WTC11 (cell line): ENCODE measurements around the gene EEIG1. TPM values are rescaled to one million over a fixed set of nuclear protein-coding genes. Genes with fewer than 3 reads are reported as not detected.

ENCODE experiments used
- ATAC-seq: fragments of 200-7000 bp; cut with Tn5 transposase; 2 replicates; pipeline ENCODE4 v1.10.0; 2021; ENCODE audit warnings: mild to moderate bottlenecking, moderate library complexity
- CTCF ChIA-PET: fragments of 300-600 bp; sonication (Branson Sonifier 250); formaldehyde crosslinking; loops from one replicate; lab custom pipeline; 2021; ENCODE audit warnings: antibody characterized with exemption; lab: Charles Lee
- POLR2A ChIA-PET: fragments of 350-600 bp; sonication (Branson Sonifier 250); formaldehyde crosslinking; loops from one replicate; lab custom pipeline; 2021; ENCODE audit warnings: antibody characterized with exemption; lab: Charles Lee
- DNase-seq: peaks from one replicate; pipeline ENCODE4 v3.0.0; 2021; ENCODE audit warnings: low spot score
- H3K27ac Mint-ChIP-seq: 2 replicates; pipeline ENCODE4 v1.8.0; 2021; ENCODE audit warnings: mixed read lengths
- H3K27me3 Mint-ChIP-seq: 2 replicates; pipeline ENCODE4 v1.8.0; 2021; ENCODE audit warnings: low read depth, mild to moderate bottlenecking, moderate library complexity, mixed read lengths
- H3K36me3 Mint-ChIP-seq: 2 replicates; pipeline ENCODE4 v1.8.0; 2021; ENCODE audit warnings: mixed read lengths
- H3K4me1 Mint-ChIP-seq: 2 replicates; pipeline ENCODE4 v1.8.0; 2022; ENCODE audit warnings: mixed read lengths
- H3K4me3 Mint-ChIP-seq: 2 replicates; pipeline ENCODE4 v1.8.0; 2021; ENCODE audit warnings: mild to moderate bottlenecking, moderate library complexity, mixed read lengths
- H3K9me3 Mint-ChIP-seq: 2 replicates; pipeline ENCODE4 v1.8.0; 2021; ENCODE audit warnings: mixed read lengths
- CBFB ChIP-seq: sonication (generic); formaldehyde crosslinking; IDR thresholded peaks from 2 replicates; pipeline ENCODE4 v1.8.1; 2022; ENCODE audit warnings: mild to moderate bottlenecking, low read depth, missing genetic modification reagents
- ETV6 ChIP-seq: sonication (generic); formaldehyde crosslinking; IDR thresholded peaks from 2 replicates; pipeline ENCODE4 v1.8.1; 2022; ENCODE audit warnings: mild to moderate bottlenecking, missing genetic modification reagents
- FOXJ3 ChIP-seq: sonication (generic); formaldehyde crosslinking; IDR thresholded peaks from 2 replicates; pipeline ENCODE4 v1.9.0; 2021; ENCODE audit warnings: missing genetic modification reagents, mild to moderate bottlenecking, borderline replicate concordance
- HMGA2 ChIP-seq: fragments of 250-450 bp; sonication (Bioruptor Pico); IDR thresholded peaks from 2 replicates; pipeline ENCODE4 v1.4.0; 2021; ENCODE audit warnings: mild to moderate bottlenecking, moderate library complexity
- IRF2 ChIP-seq: sonication (generic); formaldehyde crosslinking; IDR thresholded peaks from 2 replicates; pipeline ENCODE4 v1.8.0; 2022; ENCODE audit warnings: low read depth, missing genetic modification reagents, borderline replicate concordance
- JAZF1 ChIP-seq: fragments of 250-450 bp; sonication (Bioruptor Pico); IDR thresholded peaks from 2 replicates; pipeline ENCODE4 v1.9.0; 2021; ENCODE audit warnings: moderate library complexity, mild to moderate bottlenecking, inconsistent platforms
- JUN ChIP-seq: sonication (generic); formaldehyde crosslinking; IDR thresholded peaks from 2 replicates; pipeline ENCODE4 v1.8.0; 2023; ENCODE audit warnings: mild to moderate bottlenecking, missing genetic modification reagents
- NFYB ChIP-seq: sonication (generic); formaldehyde crosslinking; conservative IDR thresholded peaks from 2 replicates; pipeline ENCODE4 v1.8.0; 2022; ENCODE audit warnings: low read depth, missing genetic modification reagents
- NR2C2 ChIP-seq: sonication (generic); formaldehyde crosslinking; IDR thresholded peaks from 2 replicates; pipeline ENCODE4 v1.8.0; 2022; ENCODE audit warnings: mild to moderate bottlenecking, missing genetic modification reagents
- NR3C1 ChIP-seq: sonication (generic); formaldehyde crosslinking; conservative IDR thresholded peaks from 2 replicates; pipeline ENCODE4 v1.8.1; 2023; ENCODE audit warnings: low read depth, mild to moderate bottlenecking, missing genetic modification reagents
- RELA ChIP-seq: sonication (generic); formaldehyde crosslinking; IDR thresholded peaks from 2 replicates; pipeline ENCODE4 v1.8.1; 2022; ENCODE audit warnings: missing genetic modification reagents, mild to moderate bottlenecking, borderline replicate concordance
- RORB ChIP-seq: fragments of 250-450 bp; sonication (Bioruptor Pico); IDR thresholded peaks from 2 replicates; pipeline ENCODE4 v1.9.0; 2021; ENCODE audit warnings: mild to moderate bottlenecking
- SMAD3 ChIP-seq: sonication (generic); formaldehyde crosslinking; IDR thresholded peaks from 2 replicates; pipeline ENCODE4 v1.8.0; 2022; ENCODE audit warnings: missing genetic modification reagents, mild to moderate bottlenecking, borderline replicate concordance
- SMAD4 ChIP-seq: sonication (generic); formaldehyde crosslinking; IDR thresholded peaks from 2 replicates; pipeline ENCODE4 v1.8.0; 2022; ENCODE audit warnings: mild to moderate bottlenecking, missing genetic modification reagents
- TEAD4 ChIP-seq: sonication (generic); formaldehyde crosslinking; IDR thresholded peaks from 2 replicates; pipeline ENCODE4 v1.8.0; 2022; ENCODE audit warnings: mild to moderate bottlenecking, missing genetic modification reagents
- ZNF138 ChIP-seq: sonication (generic); formaldehyde crosslinking; conservative IDR thresholded peaks from 2 replicates; pipeline ENCODE4 v1.8.1; 2022; ENCODE audit warnings: mild to moderate bottlenecking, moderate library complexity, missing genetic modification reagents
- ZNF219 ChIP-seq: sonication (generic); formaldehyde crosslinking; IDR thresholded peaks from 2 replicates; pipeline ENCODE4 v1.8.0; 2023; ENCODE audit warnings: missing genetic modification reagents, mild to moderate bottlenecking, borderline replicate concordance
- ZNF416 ChIP-seq: fragments of 250-450 bp; sonication (Bioruptor Pico); IDR thresholded peaks from 2 replicates; pipeline ENCODE4 v1.9.0; 2021; ENCODE audit warnings: mild to moderate bottlenecking, inconsistent platforms
- total RNA-seq: library from RNA; stranded (reverse); gene quantifications from 3 replicates; pipeline ENCODE4 v1.2.3, GENCODE V29; 2021
- TF ChIP-seq, protein P1 (sequence below): fragments of 200-600 bp; IDR thresholded peaks from 2 replicates; pipeline ENCODE4 v1.8.0; 2022; ENCODE audit warnings: antibody characterized with exemption
- TF ChIP-seq, protein P2 (sequence below): sonication (generic); formaldehyde crosslinking; IDR thresholded peaks from 2 replicates; pipeline ENCODE4 v1.8.1; 2022; ENCODE audit warnings: missing genetic modification reagents, borderline replicate concordance
- TF ChIP-seq, protein P3 (sequence below): sonication (generic); formaldehyde crosslinking; IDR thresholded peaks from 2 replicates; pipeline ENCODE4 v1.8.0; 2023; ENCODE audit warnings: missing genetic modification reagents, mild to moderate bottlenecking, borderline replicate concordance
- TF ChIP-seq, protein P4 (sequence below): sonication (generic); formaldehyde crosslinking; IDR thresholded peaks from 2 replicates; pipeline ENCODE4 v1.8.1; 2023; ENCODE audit warnings: mild to moderate bottlenecking, missing genetic modification reagents, borderline replicate concordance
- TF ChIP-seq, protein P5 (sequence below): fragments of 250-450 bp; sonication (Bioruptor Pico); IDR thresholded peaks from 2 replicates; pipeline ENCODE4 v1.9.0; 2021; ENCODE audit warnings: mild to moderate bottlenecking
- TF ChIP-seq, protein P6 (sequence below): fragments of 250-450 bp; sonication (Bioruptor Pico); IDR thresholded peaks from 2 replicates; pipeline ENCODE4 v1.9.0; 2021; ENCODE audit warnings: moderate library complexity, mild to moderate bottlenecking, inconsistent platforms, borderline replicate concordance

Gene EEIG1
- total RNA-seq, 1 experiment from 2014 or later, result 66.4 TPM

DNA sequence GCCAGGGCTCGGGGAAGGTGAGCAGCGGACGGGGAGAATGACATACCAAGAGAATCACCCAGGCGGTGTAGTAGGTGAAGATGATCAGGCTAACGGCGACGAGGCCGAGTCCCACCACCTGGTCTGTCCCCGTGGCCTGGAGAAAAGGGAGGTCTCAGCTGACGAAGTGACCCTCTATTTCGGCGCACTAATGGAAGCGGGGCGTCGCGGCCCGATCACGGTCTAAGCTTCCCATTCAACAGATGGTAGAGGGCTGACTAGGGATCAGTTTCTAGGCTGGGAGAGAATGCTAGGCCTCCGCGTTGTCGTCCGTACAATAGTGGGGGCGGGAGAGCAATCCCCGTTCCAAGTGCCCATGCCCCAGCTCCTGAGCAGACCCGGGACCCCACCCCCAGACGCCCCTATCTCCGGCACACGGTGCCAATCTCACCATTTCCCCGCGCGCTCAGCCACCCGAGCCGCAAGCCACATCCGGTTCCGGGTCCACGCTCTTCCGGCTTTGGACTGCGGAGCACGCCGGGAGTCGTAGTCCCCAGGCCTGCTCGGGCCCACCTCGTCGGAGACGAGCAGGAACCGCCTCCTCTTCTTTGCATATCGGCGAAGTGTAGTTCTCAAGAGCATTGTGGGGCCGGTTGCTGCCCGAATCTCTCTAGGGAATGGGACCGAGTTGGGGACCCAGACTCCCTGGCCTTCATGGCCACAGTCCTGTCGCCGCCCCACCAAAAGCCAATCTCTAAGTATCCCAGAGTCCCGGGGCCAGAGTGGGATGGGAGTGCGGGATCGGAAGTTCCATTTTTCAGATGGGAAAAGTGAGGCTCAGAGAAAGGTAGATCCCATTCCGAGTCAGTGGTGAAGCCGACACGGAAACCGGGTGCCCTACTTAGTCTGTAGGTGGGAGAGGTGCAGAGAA, 43.1 kb downstream of the EEIG1 start, which contains the start of gene DPM2:
Gene DPM2, minus strand, starts transcription at position 467 of the 910 bp plus-strand sequence. Its CDS starts 34 bp downstream, at position 433.
- POLR2A ChIA-PET, result interaction anchor here (0.6 to 1.2 kb wide), 3 partner anchors 17 to 808 kb away, joined by 3 to 9 read pairs (median 4); no protein-coding TSS in a partner anchor
- peaks cover 3% of the 10 kb centered on the region; the same call in 1 of the 2 replicates for H3K36me3 Mint-ChIP-seq
- DNase-seq, result peak; percentile 84
- no peaks in the 10 kb centered on the region for H3K9me3 Mint-ChIP-seq
- CTCF ChIA-PET, result interaction anchor here (0.9 to 2.0 kb wide), 4 partner anchors 16 to 180 kb away, joined by 3 to 5 read pairs (median 4); no protein-coding TSS in a partner anchor
- H3K27ac Mint-ChIP-seq, result peak within 1 kb of the TSS; percentile 95
- H3K4me1 Mint-ChIP-seq, result peaks cover 30% of the 10 kb centered on the region
- peak within 1 kb of the TSS; percentile 90 for H3K4me3 Mint-ChIP-seq
- ATAC-seq, result peak; percentile 90
- H3K27me3 Mint-ChIP-seq, result no peaks in the 10 kb centered on the region
- 0 out of 2 replicates have a peak, but pooled peaks have one; percentile 10 for TF ChIP-seq HMGA2 (CRISPR knock-in tag)
- TF ChIP-seq, protein P1, sequence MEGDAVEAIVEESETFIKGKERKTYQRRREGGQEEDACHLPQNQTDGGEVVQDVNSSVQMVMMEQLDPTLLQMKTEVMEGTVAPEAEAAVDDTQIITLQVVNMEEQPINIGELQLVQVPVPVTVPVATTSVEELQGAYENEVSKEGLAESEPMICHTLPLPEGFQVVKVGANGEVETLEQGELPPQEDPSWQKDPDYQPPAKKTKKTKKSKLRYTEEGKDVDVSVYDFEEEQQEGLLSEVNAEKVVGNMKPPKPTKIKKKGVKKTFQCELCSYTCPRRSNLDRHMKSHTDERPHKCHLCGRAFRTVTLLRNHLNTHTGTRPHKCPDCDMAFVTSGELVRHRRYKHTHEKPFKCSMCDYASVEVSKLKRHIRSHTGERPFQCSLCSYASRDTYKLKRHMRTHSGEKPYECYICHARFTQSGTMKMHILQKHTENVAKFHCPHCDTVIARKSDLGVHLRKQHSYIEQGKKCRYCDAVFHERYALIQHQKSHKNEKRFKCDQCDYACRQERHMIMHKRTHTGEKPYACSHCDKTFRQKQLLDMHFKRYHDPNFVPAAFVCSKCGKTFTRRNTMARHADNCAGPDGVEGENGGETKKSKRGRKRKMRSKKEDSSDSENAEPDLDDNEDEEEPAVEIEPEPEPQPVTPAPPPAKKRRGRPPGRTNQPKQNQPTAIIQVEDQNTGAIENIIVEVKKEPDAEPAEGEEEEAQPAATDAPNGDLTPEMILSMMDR, result no peak
- TF ChIP-seq NR2C2, result no peak
- TF ChIP-seq ZNF138 (CRISPR knock-in tag), result no peak
- TF ChIP-seq, protein P2, sequence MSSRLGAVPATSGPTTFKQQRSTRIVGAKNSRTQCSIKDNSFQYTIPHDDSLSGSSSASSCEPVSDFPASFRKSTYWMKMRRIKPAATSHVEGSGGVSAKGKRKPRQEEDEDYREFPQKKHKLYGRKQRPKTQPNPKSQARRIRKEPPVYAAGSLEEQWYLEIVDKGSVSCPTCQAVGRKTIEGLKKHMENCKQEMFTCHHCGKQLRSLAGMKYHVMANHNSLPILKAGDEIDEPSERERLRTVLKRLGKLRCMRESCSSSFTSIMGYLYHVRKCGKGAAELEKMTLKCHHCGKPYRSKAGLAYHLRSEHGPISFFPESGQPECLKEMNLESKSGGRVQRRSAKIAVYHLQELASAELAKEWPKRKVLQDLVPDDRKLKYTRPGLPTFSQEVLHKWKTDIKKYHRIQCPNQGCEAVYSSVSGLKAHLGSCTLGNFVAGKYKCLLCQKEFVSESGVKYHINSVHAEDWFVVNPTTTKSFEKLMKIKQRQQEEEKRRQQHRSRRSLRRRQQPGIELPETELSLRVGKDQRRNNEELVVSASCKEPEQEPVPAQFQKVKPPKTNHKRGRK, result no peak
- TF ChIP-seq, protein P3, sequence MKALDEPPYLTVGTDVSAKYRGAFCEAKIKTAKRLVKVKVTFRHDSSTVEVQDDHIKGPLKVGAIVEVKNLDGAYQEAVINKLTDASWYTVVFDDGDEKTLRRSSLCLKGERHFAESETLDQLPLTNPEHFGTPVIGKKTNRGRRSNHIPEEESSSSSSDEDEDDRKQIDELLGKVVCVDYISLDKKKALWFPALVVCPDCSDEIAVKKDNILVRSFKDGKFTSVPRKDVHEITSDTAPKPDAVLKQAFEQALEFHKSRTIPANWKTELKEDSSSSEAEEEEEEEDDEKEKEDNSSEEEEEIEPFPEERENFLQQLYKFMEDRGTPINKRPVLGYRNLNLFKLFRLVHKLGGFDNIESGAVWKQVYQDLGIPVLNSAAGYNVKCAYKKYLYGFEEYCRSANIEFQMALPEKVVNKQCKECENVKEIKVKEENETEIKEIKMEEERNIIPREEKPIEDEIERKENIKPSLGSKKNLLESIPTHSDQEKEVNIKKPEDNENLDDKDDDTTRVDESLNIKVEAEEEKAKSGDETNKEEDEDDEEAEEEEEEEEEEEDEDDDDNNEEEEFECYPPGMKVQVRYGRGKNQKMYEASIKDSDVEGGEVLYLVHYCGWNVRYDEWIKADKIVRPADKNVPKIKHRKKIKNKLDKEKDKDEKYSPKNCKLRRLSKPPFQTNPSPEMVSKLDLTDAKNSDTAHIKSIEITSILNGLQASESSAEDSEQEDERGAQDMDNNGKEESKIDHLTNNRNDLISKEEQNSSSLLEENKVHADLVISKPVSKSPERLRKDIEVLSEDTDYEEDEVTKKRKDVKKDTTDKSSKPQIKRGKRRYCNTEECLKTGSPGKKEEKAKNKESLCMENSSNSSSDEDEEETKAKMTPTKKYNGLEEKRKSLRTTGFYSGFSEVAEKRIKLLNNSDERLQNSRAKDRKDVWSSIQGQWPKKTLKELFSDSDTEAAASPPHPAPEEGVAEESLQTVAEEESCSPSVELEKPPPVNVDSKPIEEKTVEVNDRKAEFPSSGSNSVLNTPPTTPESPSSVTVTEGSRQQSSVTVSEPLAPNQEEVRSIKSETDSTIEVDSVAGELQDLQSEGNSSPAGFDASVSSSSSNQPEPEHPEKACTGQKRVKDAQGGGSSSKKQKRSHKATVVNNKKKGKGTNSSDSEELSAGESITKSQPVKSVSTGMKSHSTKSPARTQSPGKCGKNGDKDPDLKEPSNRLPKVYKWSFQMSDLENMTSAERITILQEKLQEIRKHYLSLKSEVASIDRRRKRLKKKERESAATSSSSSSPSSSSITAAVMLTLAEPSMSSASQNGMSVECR (CRISPR knock-in tag), result 0 out of 2 replicates have a peak, but pooled peaks have one; percentile 70
- TF ChIP-seq NFYB (CRISPR knock-in tag), result no peak
- no peak for TF ChIP-seq JAZF1 (CRISPR knock-in tag)
- TF ChIP-seq SMAD4 (CRISPR knock-in tag), result no peak
- no peak for TF ChIP-seq ZNF219 (CRISPR knock-in tag)
- no peak for TF ChIP-seq NR3C1
- TF ChIP-seq RELA (CRISPR knock-in tag), result no peak
- TF ChIP-seq IRF2 (CRISPR knock-in tag), result no peak
- TF ChIP-seq, protein P4, sequence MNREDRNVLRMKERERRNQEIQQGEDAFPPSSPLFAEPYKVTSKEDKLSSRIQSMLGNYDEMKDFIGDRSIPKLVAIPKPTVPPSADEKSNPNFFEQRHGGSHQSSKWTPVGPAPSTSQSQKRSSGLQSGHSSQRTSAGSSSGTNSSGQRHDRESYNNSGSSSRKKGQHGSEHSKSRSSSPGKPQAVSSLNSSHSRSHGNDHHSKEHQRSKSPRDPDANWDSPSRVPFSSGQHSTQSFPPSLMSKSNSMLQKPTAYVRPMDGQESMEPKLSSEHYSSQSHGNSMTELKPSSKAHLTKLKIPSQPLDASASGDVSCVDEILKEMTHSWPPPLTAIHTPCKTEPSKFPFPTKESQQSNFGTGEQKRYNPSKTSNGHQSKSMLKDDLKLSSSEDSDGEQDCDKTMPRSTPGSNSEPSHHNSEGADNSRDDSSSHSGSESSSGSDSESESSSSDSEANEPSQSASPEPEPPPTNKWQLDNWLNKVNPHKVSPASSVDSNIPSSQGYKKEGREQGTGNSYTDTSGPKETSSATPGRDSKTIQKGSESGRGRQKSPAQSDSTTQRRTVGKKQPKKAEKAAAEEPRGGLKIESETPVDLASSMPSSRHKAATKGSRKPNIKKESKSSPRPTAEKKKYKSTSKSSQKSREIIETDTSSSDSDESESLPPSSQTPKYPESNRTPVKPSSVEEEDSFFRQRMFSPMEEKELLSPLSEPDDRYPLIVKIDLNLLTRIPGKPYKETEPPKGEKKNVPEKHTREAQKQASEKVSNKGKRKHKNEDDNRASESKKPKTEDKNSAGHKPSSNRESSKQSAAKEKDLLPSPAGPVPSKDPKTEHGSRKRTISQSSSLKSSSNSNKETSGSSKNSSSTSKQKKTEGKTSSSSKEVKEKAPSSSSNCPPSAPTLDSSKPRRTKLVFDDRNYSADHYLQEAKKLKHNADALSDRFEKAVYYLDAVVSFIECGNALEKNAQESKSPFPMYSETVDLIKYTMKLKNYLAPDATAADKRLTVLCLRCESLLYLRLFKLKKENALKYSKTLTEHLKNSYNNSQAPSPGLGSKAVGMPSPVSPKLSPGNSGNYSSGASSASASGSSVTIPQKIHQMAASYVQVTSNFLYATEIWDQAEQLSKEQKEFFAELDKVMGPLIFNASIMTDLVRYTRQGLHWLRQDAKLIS (CRISPR knock-in tag), result no peak
- TF ChIP-seq, protein P5, sequence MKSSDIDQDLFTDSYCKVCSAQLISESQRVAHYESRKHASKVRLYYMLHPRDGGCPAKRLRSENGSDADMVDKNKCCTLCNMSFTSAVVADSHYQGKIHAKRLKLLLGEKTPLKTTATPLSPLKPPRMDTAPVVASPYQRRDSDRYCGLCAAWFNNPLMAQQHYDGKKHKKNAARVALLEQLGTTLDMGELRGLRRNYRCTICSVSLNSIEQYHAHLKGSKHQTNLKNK (CRISPR knock-in tag), result no peak
- no peak for TF ChIP-seq ZNF416
- TF ChIP-seq SMAD3, result no peak
- 0 out of 2 replicates have a peak, but pooled peaks have one; percentile 43 for TF ChIP-seq TEAD4 (CRISPR knock-in tag)
- TF ChIP-seq RORB (CRISPR knock-in tag), result no peak
- no peak; the same call in 1 of the 2 replicates for TF ChIP-seq JUN
- no peak for TF ChIP-seq CBFB (CRISPR knock-in tag)
- TF ChIP-seq, protein P6, sequence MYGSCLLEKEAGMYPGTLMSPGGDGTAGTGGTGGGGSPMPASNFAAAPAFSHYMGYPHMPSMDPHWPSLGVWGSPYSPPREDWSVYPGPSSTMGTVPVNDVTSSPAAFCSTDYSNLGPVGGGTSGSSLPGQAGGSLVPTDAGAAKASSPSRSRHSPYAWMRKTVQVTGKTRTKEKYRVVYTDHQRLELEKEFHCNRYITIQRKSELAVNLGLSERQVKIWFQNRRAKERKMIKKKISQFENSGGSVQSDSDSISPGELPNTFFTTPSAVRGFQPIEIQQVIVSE (CRISPR knock-in tag), result no peak
- TF ChIP-seq FOXJ3 (CRISPR knock-in tag), result no peak
- TF ChIP-seq ETV6 (CRISPR knock-in tag), result no peak
